Measurements from ENCODE around the gene AMPD1.

Gene AMPD1

GRCh38 chr1:114627107-114627506 lies 68.2 kb downstream of the AMPD1 start:
- no peak overlapping the region for H3K4me3 ChIP-seq (ENCODE audit: low read depth in 1 of 2, low read length in 2 of 2)
- H3K27me3 ChIP-seq (ENCODE audit: low read depth, low read length) = no peaks in the 10 kb centered on the region
- H3K9me3 ChIP-seq (ENCODE audit: control insufficient read depth in 1 of 2, low read length in 2 of 2) = no peaks in the 10 kb centered on the region
- H3K27ac ChIP-seq (ENCODE audit: low read length) = no peak overlapping the region
- H3K36me3 ChIP-seq (ENCODE audit: control insufficient read depth in 1 of 2, insufficient read depth in 2 of 2, low read length in 2 of 2) = peaks cover 0 to under 1% of the 10 kb centered on the region in 2 donors
- H3K4me1 ChIP-seq (ENCODE audit: control insufficient read depth in 1 of 2, insufficient read depth in 2 of 2, low read length in 2 of 2) = no peaks in the 10 kb centered on the region

GRCh38 chr1:114623364-114623763 lies 72.0 kb downstream of the AMPD1 start:
- H3K36me3 ChIP-seq (ENCODE audit: control insufficient read depth in 1 of 2, insufficient read depth in 2 of 2, low read length in 2 of 2) = peaks cover 0 to 5% of the 10 kb centered on the region in 2 donors

More at GRCh38 chr1:114623364-114623763, 72.0 kb downstream of the AMPD1 start:
- Histone ChIP-seq H3K9me3 (ENCODE audit: control insufficient read depth in 1 of 2, low read length in 2 of 2) (no peaks in the 10 kb centered on the region), H3K27me3 (ENCODE audit: low read depth, low read length) (no peaks in the 10 kb centered on the region), H3K4me3 (ENCODE audit: low read depth in 1 of 2, low read length in 2 of 2) (no peak overlapping the region), H3K27ac (ENCODE audit: low read length) (no peak overlapping the region), H3K4me1 (ENCODE audit: control insufficient read depth in 1 of 2, insufficient read depth in 2 of 2, low read length in 2 of 2) (no peaks in the 10 kb centered on the region)

All from muscle layer of duodenum (tissue), 2 donors.